ENCODE results near the gene MAGI2. TPM values are rescaled to one million over a fixed set of nuclear protein-coding genes. Genes with fewer than 3 reads are reported as not detected.

MAGI2 gene
- total RNA-seq, 1 donor from 2014 or later = 13.3 TPM

GRCh38 chr7:78279032-78279431 lies 1174.4 kb downstream of the MAGI2 start:
- no peak overlapping the region for H3K4me3 Mint-ChIP-seq
- no peaks in the 10 kb centered on the region for H3K27me3 Mint-ChIP-seq
- H3K27ac Mint-ChIP-seq = no peak overlapping the region
- no peaks in the 10 kb centered on the region for H3K9me3 Mint-ChIP-seq
- DNase-seq (ENCODE audit: extremely low spot score, unreplicated experiment) = no peak
- no peaks in the 10 kb centered on the region for H3K4me1 Mint-ChIP-seq (ENCODE audit: unreplicated experiment)
- no peaks in the 10 kb centered on the region for H3K36me3 Mint-ChIP-seq
- TF ChIP-seq, protein P1, sequence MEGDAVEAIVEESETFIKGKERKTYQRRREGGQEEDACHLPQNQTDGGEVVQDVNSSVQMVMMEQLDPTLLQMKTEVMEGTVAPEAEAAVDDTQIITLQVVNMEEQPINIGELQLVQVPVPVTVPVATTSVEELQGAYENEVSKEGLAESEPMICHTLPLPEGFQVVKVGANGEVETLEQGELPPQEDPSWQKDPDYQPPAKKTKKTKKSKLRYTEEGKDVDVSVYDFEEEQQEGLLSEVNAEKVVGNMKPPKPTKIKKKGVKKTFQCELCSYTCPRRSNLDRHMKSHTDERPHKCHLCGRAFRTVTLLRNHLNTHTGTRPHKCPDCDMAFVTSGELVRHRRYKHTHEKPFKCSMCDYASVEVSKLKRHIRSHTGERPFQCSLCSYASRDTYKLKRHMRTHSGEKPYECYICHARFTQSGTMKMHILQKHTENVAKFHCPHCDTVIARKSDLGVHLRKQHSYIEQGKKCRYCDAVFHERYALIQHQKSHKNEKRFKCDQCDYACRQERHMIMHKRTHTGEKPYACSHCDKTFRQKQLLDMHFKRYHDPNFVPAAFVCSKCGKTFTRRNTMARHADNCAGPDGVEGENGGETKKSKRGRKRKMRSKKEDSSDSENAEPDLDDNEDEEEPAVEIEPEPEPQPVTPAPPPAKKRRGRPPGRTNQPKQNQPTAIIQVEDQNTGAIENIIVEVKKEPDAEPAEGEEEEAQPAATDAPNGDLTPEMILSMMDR (conservative IDR thresholded peaks at IDR 0.05) = no peak

DNA sequence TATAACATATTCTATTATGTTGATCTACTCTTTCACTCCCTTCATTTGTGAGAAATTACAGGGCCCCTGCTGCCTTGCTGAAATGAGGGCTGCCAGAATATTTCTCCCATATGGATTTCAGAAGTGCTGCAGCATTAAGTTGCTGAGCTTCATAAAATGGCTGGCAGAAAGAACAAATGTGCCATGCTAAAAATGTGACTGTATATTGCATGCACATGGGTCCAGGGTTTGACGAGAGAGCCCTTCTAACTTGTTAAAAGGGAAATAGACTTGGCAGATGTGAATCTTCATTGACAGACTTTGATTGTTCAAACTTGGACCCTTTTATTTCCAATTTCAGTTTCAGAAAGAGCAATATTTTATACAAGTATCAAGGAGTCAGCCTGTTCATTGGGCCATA lies 1186.3 kb downstream of the MAGI2 start:
- no peaks in the 10 kb centered on the region for H3K36me3 Mint-ChIP-seq
- no peak overlapping the region for H3K27ac Mint-ChIP-seq
- H3K9me3 Mint-ChIP-seq = peaks cover 8% of the 10 kb centered on the region
- H3K27me3 Mint-ChIP-seq = no peaks in the 10 kb centered on the region
- DNase-seq (ENCODE audit: extremely low spot score, unreplicated experiment) = no peak
- H3K4me3 Mint-ChIP-seq = no peak overlapping the region
- TF ChIP-seq, protein P1 (conservative IDR thresholded peaks at IDR 0.05) = no peak
- H3K4me1 Mint-ChIP-seq (ENCODE audit: unreplicated experiment) = no peaks in the 10 kb centered on the region

DNA sequence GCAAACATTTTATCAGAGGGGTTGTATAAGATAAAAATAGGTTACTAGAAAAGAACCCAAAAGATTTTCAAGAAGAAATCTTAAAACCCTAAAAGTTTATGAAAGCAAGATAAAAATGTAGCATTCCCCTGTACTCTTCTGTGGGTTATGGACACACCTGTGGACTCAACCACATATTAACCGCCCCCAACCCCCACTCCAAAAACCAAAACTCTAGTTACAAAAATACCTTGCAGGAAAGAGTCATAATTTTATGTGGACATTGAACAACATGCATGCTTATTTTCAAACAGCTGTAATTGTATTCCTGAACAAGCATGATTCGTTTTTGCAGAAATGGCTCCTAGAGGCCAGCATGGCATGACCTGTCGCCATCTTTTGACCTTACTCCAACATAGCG lies 1188.0 kb downstream of the MAGI2 start:
- H3K4me3 Mint-ChIP-seq = no peak overlapping the region
- no peaks in the 10 kb centered on the region for H3K27me3 Mint-ChIP-seq
- no peak overlapping the region for H3K27ac Mint-ChIP-seq
- TF ChIP-seq, protein P1 (conservative IDR thresholded peaks at IDR 0.05) = no peak
- DNase-seq (ENCODE audit: extremely low spot score, unreplicated experiment) = no peak
- no peaks in the 10 kb centered on the region for H3K4me1 Mint-ChIP-seq (ENCODE audit: unreplicated experiment)
- H3K9me3 Mint-ChIP-seq = peaks cover 4% of the 10 kb centered on the region
- H3K36me3 Mint-ChIP-seq = no peaks in the 10 kb centered on the region

- Mint-ChIP-seq H3K9me3 (peaks cover 4% of the 10 kb centered on the region), H3K27me3 (no peaks in the 10 kb centered on the region), H3K27ac (no peak overlapping the region), H3K4me1 (ENCODE audit: unreplicated experiment) (no peaks in the 10 kb centered on the region), H3K36me3 (no peaks in the 10 kb centered on the region), H3K4me3 (no peak overlapping the region)
- DNase-seq (ENCODE audit: extremely low spot score, unreplicated experiment) = no peak
- TF ChIP-seq, protein P1 (conservative IDR thresholded peaks at IDR 0.05) = no peak
Measured at GRCh38 chr7:78265071-78265470, 1188.4 kb downstream of the MAGI2 start.

GRCh38 chr7:78264105-78264504 lies 1189.4 kb downstream of the MAGI2 start:
- Mint-ChIP-seq H3K4me3 (no peak overlapping the region), H3K27ac (no peak overlapping the region), H3K27me3 (no peaks in the 10 kb centered on the region), H3K9me3 (peaks cover under 1% of the 10 kb centered on the region), H3K4me1 (ENCODE audit: unreplicated experiment) (no peaks in the 10 kb centered on the region), H3K36me3 (no peaks in the 10 kb centered on the region)
- DNase-seq (ENCODE audit: extremely low spot score, unreplicated experiment) = no peak
- TF ChIP-seq, protein P1 (conservative IDR thresholded peaks at IDR 0.05) = no peak

- TF ChIP-seq, protein P1 (conservative IDR thresholded peaks at IDR 0.05) = no peak
- Mint-ChIP-seq H3K4me1 (ENCODE audit: unreplicated experiment) (no peaks in the 10 kb centered on the region), H3K27me3 (no peaks in the 10 kb centered on the region), H3K9me3 (no peaks in the 10 kb centered on the region), H3K36me3 (no peaks in the 10 kb centered on the region), H3K27ac (no peak overlapping the region), H3K4me3 (no peak overlapping the region)
- no peak for DNase-seq (ENCODE audit: extremely low spot score, unreplicated experiment)
Measured at GRCh38 chr7:78261739-78262138, 1191.7 kb downstream of the MAGI2 start.
